Kasumi-1 (cell line): ENCODE results near the gene BACE2.

Experiments used
- DNase-seq, 2 experiments: peaks; one replicate each; lab custom pipeline; 2025; lab: John Stamatoyannopoulos, UW

The BACE2 gene

DNA sequence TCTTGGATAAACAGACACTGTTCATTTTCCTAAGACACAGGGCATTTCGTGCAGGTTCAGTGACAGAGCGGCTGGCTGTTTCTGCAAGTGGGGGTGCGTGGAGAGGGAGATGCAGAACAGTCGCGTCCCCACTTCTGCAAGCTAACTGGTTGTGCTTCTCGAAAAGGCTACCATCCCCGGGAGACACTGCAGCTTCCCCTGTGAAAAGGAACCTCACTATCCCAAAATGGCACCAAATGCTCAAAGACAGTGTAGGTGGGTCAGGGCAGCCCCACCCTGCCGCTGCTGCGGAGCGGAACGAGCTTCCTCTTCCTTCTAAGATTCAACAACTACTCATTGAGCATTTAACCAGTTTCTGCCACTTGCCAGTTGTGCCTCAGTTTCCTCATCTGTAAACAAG is 19.2 kb upstream of the BACE2 start:
- DNase-seq = no peak

DNA sequence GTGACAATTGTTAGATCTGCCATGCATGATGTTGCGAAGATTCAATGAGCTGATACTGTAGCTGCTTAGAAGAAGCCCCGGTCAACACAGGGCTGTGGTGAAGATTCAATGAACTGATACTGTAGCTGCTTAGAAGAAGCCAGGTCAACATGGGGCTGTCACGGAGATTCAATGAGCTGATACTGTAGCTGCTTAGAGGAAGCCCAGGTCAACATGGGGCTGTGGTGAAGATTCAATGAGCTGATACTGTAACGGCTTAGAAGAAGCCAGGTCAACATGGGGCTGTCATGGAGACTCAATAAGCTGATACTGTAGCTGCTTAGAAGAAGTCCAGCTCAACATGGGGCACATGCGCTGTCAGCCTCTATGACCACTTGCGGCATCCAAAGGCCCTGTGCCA is 18.8 kb upstream of the BACE2 start:
- DNase-seq = no peak

DNA sequence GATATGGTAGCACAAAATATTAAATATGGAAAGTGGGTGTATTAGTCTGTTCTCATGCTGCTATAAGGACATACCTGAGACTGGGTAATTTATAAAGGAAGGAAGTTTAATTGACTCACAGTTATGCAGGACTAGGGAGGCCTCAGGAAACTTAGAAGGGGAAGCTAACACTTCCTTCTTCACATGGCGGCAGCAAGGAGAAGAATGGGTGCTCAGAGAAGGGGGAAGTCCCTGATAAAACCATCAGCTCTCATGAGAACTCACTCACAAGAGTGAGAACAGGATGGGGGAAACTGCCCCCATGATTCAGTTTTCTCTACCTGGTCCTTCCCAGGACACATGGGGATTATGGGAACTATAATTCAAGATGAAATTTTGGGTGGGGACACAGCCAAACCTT is 15.8 kb upstream of the BACE2 start:
- DNase-seq = peak; percentile 50 to 60

DNA sequence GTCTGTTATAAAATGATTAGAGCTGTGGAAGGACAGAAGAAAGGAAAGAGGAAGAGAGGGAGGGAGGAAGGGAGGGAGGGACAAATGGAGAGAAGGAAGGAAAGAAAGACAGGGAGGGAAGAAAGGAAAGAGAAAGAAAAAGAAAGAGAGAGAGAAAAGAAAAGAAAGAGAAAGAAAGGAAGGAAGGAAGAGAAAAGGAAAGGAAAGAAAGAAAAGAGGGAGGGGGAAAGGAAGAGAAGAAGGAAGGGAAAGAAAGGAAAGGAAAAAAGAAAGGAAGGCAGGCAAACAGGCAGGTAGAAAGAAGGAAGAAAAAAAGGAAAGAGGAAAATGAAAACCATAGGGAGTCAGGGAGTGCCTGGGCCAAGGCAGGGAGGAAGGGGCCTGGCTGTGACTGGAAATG is 14.5 kb upstream of the BACE2 start:
- DNase-seq = no peak

DNA sequence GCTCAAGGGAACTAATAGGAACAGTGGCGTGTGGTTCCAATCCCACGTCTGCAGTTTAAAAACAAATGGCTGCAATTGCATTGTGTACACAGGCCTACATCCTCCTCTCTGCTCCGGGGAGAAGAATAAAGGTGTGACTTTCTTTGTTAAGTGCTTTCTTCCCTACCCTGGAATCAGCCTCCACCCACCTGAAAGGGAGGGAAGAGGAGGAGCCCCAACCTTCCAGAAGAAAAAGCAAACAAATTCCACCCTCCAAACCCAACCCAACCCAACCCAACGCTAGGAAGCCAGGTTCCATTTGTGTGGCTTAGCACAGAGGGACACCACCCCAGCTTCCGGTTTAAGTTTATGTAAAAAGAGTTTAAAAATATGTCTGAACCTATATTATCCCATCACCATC is 11.8 kb upstream of the BACE2 start:
- no peak for DNase-seq

DNA sequence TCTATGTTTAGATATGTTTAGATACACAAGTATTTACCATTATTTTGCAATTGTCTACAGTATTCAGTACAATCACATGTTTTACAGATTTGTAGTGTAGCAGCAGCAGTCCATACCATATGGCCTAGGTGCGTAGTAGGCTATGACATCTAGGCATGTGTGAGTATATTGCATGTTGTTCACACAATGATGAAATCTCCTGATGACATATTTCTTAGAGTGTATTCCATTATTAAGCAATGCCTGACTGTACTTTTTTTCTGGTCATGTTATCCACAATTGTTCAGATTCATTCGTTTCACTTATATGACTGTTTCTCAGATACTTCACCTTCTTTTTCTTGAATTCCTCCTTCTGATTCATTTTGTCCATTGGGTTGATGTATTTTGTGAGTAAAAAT is 9.9 kb upstream of the BACE2 start:
- DNase-seq = no peak

DNA sequence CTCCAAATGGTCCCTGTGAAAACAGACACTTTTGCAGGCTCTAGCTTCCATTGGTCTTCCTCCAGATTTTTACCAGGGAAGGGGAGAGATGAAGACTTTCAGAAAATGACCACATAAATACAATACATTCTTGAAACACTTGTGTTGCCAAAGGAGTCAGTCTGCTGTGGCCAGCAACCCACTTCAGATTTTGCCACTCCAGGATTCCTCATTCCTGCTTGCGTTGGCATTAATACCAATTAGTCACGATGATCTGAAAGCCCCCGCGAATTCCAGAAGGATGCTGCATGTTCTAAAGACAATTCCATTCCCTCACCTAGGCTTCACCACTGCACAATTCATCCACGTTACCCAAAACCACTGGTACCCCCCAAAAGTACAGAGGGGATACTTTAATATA is 7.9 kb upstream of the BACE2 start:
- DNase-seq = no peak

DNA sequence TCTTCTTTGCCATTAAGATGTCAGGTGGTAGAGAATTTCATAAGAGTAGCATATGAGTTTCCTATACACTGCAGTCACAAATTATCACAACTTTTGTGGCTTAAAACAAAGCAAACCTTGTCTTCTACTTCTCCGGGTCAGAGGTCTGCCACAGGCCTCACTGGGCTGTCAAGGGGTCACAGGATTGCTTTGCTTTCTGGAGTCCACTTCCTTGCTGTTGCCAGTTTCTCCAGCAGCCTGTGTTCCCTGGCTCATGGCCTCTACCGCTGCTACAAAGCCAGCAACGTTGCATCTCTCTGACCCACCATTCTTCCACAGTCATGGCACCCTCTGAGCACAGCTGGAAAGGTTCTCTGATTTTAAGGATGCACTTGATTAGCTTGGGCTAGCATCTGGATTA is 6.5 kb upstream of the BACE2 start:
- no peak for DNase-seq

DNA sequence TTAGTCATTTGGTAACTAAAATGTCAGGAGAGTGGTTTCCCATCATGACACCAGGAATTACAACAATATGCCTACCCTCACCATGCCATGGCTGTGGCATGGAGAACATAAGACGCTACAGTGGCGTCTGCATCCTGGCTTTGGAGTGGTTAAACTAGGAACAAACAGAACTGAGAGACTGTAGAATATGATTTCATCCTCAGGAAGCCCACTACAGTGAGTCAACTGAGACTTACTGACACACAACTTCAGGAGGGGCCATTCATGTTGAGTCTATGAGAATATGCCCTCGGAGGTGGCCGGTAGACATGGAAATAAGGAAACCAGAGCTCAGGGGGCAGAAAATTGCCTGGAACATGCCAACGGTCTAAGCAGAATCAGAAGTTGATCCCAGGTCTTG is 5.9 kb upstream of the BACE2 start:
- no peak for DNase-seq

DNA sequence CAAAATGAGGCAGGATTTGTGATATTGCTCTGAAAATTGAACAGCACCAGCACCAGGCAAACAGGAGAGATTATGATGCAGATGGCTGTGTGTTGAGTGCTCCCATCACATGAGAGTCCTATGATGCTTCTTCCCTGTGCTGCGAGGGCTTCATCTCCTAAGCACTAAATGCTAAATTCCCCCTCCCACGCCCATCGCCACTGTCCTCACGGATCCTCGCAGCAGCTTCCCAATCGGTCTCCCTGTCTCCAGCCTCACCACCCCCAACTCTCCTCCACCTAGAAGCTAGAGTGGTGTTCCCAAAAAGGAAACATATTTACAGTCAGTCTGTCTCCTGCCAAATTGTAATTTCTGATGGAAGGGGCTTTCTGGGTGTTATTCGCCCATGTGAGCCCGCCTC is 4.9 kb upstream of the BACE2 start:
- DNase-seq = no peak

DNA sequence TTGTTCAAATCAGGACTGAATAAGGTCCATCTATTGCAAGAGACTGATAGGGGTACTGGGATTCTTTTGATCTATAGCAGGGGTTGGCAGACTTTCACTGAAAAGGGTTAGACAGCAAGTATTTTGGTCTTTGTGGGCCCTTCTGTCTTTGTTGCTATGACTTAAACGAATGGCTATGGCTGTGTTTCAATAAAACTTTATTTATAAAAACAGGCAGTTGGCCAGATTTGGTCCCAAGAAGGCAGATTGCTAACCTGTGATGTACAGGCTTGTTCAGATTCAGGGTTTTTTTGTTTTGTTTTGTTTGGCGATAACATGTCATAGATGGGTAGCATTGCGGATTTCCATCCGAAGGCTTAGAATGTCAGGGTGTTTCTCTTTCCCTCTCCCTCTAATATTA is 3.9 kb upstream of the BACE2 start:
- no peak for DNase-seq

DNA sequence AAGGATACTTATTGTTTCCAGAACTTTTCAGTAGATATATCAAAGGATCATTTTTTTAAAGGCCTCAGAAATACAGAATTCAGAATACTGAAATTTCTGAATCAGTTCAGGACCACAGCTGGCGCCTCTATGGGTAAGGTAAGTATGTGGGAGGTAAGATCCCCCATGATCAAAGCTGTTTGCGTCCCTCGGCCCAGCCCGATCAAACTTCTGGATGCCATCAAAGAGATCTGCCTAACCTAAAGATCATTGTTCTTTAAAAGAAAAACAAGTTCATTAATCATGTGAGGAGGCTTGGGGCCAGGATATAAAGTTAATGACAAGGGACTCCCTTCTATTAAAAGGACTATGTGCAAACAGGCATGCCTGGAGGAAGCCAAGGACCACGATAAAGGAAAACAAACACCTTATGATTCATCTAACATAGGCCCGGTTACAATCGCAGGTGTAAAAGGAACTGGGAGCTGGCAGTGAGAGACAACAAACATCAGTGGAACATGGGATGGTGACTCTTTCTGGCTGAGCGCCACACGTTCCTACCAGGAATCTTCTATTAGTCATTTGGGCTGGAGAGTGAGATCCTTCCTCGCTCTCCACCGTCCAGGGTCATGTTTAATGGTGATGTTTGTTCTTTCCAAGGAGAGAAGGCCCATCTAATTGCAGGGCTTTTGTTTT is 2.8 kb upstream of the BACE2 start:
- no peak for DNase-seq

DNA sequence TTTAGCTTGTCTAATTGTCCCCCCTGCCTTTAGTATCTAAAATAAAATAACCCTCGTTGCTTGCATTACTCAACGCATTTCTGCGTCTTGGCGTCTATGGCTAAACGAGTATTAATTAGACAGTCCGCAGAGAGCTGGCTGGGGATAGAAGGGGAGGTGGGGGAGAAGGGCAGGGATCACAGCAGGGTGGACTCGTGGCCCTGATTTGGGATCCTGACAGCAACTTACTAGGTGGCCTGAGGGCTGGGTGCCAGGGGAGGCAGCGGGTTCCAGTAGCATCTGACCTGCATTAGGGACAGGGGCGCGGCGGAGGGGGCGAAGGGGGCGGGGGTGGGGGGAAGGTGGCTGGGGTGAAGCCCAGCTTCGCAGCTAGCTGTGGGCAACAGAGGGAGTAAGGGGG is 1.1 kb upstream of the BACE2 start:
- DNase-seq = no peak

DNA sequence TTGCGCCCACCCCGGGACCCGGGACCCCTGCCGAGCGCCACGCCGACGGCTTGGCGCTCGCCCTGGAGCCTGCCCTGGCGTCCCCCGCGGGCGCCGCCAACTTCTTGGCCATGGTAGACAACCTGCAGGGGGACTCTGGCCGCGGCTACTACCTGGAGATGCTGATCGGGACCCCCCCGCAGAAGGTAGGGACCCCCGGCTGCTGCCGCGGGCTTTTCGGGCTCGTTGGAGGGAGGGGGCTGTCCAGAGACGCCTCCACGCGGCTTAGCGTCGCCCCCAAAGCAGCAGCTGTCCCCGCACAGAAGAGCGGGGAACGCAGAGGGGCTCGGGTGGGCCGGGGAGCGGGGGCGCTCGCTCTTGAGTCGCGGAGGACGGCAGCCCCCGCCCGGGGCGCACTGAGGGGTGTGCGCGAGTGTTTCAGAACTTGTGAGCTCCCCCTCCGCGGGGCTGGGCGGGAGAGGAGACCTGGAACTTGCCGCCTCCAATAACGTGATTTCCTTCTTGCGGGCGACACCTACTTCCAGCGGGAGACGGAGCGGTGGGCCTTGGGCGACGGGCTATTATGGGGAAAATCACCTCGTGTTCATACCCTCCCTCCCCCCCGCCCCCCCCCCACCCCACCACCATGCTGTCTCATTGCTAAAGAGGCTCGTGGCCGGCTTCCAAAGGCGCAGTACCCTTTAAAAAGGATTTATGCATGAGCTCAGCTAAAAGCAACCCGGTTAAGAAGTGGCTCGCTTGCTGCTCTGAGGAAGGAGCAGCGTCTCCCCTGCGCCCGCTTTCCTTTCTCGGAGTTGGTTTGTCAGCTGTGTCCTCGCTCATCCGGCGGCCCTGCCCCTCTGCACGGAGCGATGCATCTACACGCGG is 664 bp downstream of the BACE2 start:
- DNase-seq = peak; percentile 17 to 28

DNA sequence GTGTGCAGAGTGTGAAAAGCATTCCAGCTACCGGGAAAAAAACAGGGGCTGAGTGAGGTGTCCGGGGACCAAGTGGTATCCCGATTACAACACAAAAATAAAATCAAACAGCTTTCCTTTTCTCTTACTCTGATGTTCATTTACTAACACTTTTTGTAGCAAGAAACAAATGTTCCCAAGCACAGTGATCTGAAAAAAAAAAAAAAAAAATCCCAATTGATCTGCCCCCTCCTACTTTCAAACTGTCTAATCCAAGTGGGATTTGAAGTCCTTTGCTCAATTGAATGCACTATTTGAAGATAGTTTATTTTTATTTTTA is 1.3 kb downstream of the BACE2 start:
- DNase-seq = no peak

DNA sequence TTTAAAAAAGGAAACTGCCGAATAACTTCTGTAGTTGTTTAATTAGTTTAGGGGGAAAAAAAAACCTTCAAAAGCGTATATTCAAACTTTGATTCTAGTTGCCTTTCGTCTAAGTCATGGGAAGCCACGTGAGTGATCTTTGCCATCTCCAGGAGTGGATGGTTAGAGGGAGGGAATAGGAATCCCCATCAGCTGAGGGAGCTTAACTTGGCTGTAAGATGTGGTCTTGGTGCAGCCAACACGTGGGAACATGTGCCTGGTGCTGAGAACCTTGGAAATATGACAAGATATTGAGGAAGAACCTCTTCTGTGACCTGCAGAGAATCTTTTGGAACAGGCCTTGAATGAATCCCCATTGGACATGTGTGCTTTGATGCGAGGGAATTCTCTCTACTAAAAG is 1.7 kb downstream of the BACE2 start:
- DNase-seq = no peak

DNA sequence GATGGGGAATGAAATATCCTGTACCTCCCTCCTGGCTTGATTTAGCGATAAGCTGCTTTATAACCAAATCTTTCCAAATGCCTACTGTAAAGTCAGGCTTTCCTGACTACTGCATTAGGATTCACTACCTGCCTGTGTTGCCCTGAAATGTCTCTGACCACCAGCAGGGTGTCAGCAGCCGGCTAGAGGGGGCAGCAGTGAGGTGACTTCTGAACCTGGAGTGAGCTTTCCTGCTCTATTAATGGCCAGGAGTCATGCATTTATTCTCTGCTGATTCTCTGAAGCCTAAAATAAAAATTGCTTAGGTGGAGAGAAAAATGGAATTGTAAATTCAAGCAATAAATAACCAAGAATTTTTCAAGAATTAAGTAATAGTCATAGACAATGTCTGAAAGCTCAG is 2.5 kb downstream of the BACE2 start:
- peak; percentile 51 to 61 for DNase-seq

DNA sequence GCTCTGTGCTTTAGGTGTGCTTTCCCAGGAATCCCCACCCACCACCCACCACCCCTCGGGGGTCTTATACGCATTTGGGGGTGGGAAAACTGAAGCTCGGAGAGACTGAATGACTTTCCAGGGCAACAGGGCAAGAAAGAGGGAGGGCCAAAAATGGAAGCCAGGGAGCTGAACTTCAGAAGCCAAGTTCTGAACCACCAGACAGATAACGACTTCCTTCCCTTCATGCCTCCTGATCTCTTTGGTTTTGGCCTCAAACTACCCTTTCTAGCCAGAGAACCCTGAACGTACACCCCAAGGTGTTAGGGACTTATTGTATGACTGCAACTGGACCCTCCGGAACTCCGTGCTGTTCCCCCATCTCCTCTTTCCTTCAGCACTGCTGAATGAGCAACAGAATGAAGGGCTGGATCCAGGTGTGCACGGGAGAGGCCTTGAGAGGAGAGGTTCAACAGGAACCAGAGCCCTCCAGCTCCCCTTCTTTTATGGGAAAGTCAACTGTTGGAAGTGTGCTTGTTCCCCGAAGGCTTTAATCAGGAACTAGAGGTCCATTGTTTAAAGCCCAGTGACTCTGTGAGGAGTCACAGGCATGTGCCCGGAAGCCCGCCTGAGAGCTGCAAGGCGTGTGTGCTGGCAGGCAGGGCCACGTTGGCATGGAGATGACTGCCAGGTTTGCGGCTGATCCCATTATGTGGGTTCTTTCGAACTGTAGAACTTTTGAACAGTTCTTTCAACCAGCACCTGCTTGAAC is 3.1 kb downstream of the BACE2 start:
- DNase-seq = no peak

DNA sequence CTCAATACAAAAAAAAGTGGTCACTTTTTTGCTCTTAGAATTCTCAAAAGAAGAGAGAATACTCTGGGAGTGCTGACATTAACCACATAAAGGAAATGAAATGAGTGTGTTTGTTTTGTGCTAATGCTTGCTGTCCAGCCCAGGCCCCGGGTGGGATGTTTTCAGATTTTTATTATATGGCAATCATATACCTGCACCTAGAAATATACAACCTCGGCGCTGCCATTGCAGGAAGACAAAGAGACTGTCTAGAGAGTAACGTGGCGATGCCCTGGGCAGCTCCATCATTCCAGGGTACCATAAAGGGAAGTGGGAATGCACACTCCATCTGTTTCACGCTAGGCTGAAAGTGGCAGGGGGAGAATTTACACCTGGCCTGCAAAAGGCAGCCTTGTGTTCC is 7.1 kb downstream of the BACE2 start:
- DNase-seq = no peak

DNA sequence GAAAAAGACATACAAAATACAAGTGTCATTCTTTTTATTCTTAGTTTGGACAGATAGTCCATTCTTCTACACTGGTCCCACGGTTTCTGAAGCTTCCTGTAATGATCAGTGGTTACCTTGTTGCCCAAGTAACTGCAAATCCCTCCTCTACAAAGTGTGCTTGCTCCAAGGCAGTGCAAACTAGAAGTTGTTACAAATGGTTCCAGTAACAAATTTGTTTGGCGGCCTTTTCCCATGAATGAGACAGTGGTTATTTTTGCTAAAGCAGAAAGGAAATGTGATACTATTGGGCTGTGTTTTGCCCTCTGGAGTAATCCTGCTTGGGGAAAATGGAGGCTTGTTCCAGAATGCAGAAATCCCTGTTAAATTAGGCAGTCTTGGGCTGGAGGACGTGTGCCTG is 8.9 kb downstream of the BACE2 start:
- no peak for DNase-seq

DNA sequence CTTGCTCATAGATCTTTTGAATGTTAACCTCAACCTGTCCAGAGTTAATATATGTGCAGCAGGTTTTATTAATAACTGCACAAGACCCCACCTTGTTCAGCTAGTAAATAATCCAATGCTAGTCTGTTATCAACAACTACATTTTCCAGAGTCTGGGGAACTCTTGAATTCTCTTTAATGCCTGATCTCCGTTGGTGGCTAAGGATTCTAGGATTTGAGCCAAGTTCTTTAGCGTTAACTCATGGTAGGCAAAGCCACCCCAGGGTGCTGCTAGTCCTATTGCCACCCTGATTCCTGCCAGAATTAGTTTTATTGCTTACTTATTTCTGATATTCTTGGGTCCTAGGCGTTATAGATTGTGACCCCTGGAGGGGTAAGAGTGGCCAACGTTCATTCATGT is 12.8 kb downstream of the BACE2 start:
- DNase-seq = no peak

DNA sequence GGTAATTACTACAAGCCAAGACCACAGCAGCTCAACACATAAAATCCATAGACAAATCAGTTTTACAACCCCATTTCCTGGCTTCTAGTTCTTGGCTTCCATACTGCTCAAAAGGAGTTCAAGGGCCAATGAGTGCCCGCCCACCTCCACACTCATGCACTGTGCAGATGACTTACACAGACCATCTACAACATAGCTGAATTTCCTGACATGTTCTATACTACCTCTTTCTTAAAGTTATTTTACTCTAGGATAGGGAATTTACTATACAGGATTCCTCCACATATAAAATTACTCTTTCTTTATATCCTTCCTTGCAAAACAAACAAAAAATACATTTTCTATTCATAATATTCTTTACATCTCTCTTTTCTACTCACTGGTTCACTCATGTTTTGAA is 14.6 kb downstream of the BACE2 start:
- DNase-seq = no peak

DNA sequence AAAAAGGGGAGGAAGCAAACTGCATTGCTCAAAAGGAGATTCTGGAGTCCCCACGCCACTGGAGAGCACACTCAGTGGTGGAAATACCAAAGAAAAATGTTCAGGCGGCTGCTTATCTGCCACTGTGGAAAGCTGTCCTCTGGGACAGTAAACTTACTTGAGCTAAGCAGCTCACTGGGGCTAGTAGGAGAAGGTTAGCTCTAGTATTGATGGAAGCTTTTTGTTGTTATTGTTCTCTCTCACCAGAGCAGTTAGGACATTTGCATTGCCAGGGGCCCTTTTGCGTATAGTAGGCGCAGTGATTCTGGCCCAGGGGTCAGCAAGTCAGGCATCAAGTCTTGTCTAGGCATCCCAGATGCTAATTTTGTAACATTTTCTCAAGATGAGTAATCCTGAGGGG is 15.6 kb downstream of the BACE2 start:
- no peak for DNase-seq
